Measurements from ENCODE around the gene FAM227A. TPM values are rescaled to one million over a fixed set of nuclear protein-coding genes. Genes with fewer than 3 reads are reported as not detected.

FAM227A gene
- polyA plus RNA-seq, 3 donors: not detected

- DNase-seq: no peak
These were observed 19.6 kb upstream of the FAM227A start for GRCh38 chr22:38675833-38676232.

GRCh38 chr22:38674888-38675287 lies 18.7 kb upstream of the FAM227A start:
- intact Hi-C loops (cut with micrococcal nuclease): no loop called here
- TF ChIP-seq, protein P1, sequence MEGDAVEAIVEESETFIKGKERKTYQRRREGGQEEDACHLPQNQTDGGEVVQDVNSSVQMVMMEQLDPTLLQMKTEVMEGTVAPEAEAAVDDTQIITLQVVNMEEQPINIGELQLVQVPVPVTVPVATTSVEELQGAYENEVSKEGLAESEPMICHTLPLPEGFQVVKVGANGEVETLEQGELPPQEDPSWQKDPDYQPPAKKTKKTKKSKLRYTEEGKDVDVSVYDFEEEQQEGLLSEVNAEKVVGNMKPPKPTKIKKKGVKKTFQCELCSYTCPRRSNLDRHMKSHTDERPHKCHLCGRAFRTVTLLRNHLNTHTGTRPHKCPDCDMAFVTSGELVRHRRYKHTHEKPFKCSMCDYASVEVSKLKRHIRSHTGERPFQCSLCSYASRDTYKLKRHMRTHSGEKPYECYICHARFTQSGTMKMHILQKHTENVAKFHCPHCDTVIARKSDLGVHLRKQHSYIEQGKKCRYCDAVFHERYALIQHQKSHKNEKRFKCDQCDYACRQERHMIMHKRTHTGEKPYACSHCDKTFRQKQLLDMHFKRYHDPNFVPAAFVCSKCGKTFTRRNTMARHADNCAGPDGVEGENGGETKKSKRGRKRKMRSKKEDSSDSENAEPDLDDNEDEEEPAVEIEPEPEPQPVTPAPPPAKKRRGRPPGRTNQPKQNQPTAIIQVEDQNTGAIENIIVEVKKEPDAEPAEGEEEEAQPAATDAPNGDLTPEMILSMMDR (IDR thresholded peaks at IDR 0.05): no peak
- Histone ChIP-seq H3K4me3 (replicated peaks in 1 of 3; ENCODE audit: low read depth in 2 of 3, low read length in 3 of 3) (no peak overlapping the region), H3K27me3 (ENCODE audit: control insufficient read depth in 2 of 2, insufficient read depth in 2 of 2, low read length in 2 of 2) (no peaks in the 10 kb centered on the region), H3K9me3 (replicated peaks in 1 of 2; ENCODE audit: control insufficient read depth in 1 of 2, insufficient read depth in 1 of 2, low read length in 2 of 2) (no peaks in the 10 kb centered on the region), H3K27ac (ENCODE audit: low read depth in 1 of 2, low read length in 2 of 2) (no peak overlapping the region), H4K20me1 (ENCODE audit: insufficient read depth, low read length) (no peaks in the 10 kb centered on the region), H3K36me3 (replicated peaks in 1 of 2; ENCODE audit: control insufficient read depth in 1 of 2, insufficient read depth in 2 of 2, low read length in 2 of 2) (peaks cover 5 to 18% of the 10 kb centered on the region in 2 donors), H3K4me1 (ENCODE audit: control insufficient read depth in 1 of 2, insufficient read depth in 2 of 2, low read length in 2 of 2) (no peaks in the 10 kb centered on the region), H3K4me2 (replicated peaks; ENCODE audit: extremely low read depth, low read length, poor library complexity, severe bottlenecking) (no peak overlapping the region), H3K79me2 (ENCODE audit: insufficient read depth, low read length) (no peaks in the 10 kb centered on the region), H2AFZ (ENCODE audit: insufficient read depth, low read depth, low read length, poor library complexity, severe bottlenecking) (no peak overlapping the region), H3K9ac (ENCODE audit: insufficient read depth, low read length, poor library complexity, severe bottlenecking) (no peak overlapping the region)
- Mint-ChIP-seq H3K27ac (no peak overlapping the region), H3K27me3 (ENCODE audit: low read depth in 3 of 3) (peaks cover 4 to 9% (median 7%) of the 10 kb centered on the region in 3 donors), H3K4me1 (no peaks in the 10 kb centered on the region), H3K4me3 (no peak overlapping the region), H3K36me3 (peaks cover 16 to 17% of the 10 kb centered on the region in 2 donors), H3K9me3 (peaks cover 0 to 3% (median 0%) of the 10 kb centered on the region in 7 donors)
- WGBS (ENCODE audit: insufficient coverage): 94% methylated on average over 4 of the region's 5 CpGs
- no peak for DNase-seq

More at GRCh38 chr22:38675833-38676232, 19.6 kb upstream of the FAM227A start:
- Histone ChIP-seq H3K4me3 (replicated peaks in 1 of 3; ENCODE audit: low read depth in 2 of 3, low read length in 3 of 3) (no peak overlapping the region), H3K4me2 (replicated peaks; ENCODE audit: extremely low read depth, low read length, poor library complexity, severe bottlenecking) (no peak overlapping the region), H3K36me3 (replicated peaks in 1 of 2; ENCODE audit: control insufficient read depth in 1 of 2, insufficient read depth in 2 of 2, low read length in 2 of 2) (peaks cover 5 to 17% of the 10 kb centered on the region in 2 donors), H3K9ac (ENCODE audit: insufficient read depth, low read length, poor library complexity, severe bottlenecking) (no peak overlapping the region), H4K20me1 (ENCODE audit: insufficient read depth, low read length) (no peaks in the 10 kb centered on the region), H3K27ac (ENCODE audit: low read depth in 1 of 2, low read length in 2 of 2) (no peak overlapping the region), H3K4me1 (ENCODE audit: control insufficient read depth in 1 of 2, insufficient read depth in 2 of 2, low read length in 2 of 2) (no peaks in the 10 kb centered on the region), H3K79me2 (ENCODE audit: insufficient read depth, low read length) (no peaks in the 10 kb centered on the region), H3K27me3 (ENCODE audit: control insufficient read depth in 2 of 2, insufficient read depth in 2 of 2, low read length in 2 of 2) (no peaks in the 10 kb centered on the region), H3K9me3 (replicated peaks in 1 of 2; ENCODE audit: control insufficient read depth in 1 of 2, insufficient read depth in 1 of 2, low read length in 2 of 2) (no peaks in the 10 kb centered on the region), H2AFZ (ENCODE audit: insufficient read depth, low read depth, low read length, poor library complexity, severe bottlenecking) (no peak overlapping the region)
- Mint-ChIP-seq H3K4me1 (no peaks in the 10 kb centered on the region), H3K9me3 (peaks cover 0 to 3% (median 0%) of the 10 kb centered on the region in 7 donors), H3K27ac (no peak overlapping the region), H3K4me3 (no peak overlapping the region), H3K36me3 (peaks cover 13 to 15% of the 10 kb centered on the region in 2 donors), H3K27me3 (ENCODE audit: low read depth in 3 of 3) (peaks cover 4 to 9% (median 7%) of the 10 kb centered on the region in 3 donors)
- TF ChIP-seq, protein P1 (IDR thresholded peaks at IDR 0.05): no peak
- intact Hi-C loops (cut with micrococcal nuclease): no loop called here
- WGBS (ENCODE audit: insufficient coverage): 100% methylated on average over 1 of the region's 3 CpGs

All from CD14-positive monocyte (primary cell).